ENCODE data around the gene LRRC3C.
A peak's percentile ranks its signal among the peaks of the same experiment; 100 is the strongest.

The LRRC3C gene

GRCh38 chr17:39971076-39971603 lies 43.6 kb downstream of the LRRC3C start:
- no peak for TF ChIP-seq CTCF (conservative IDR thresholded peaks at IDR 0.05; ENCODE audit: low read length)
- DNase-seq (ENCODE audit: low read depth): no peak

GRCh38 chr17:39972271-39972670 lies 44.7 kb downstream of the LRRC3C start:
- DNase-seq (ENCODE audit: low read depth): peak; percentile 11
- TF ChIP-seq CTCF (conservative IDR thresholded peaks at IDR 0.05; ENCODE audit: low read length): no peak
- H3K4me3 ChIP-seq (ENCODE audit: low read length): no peak overlapping the region

More at GRCh38 chr17:39971076-39971603, 43.6 kb downstream of the LRRC3C start:
- no peak overlapping the region for H3K4me3 ChIP-seq (ENCODE audit: low read length)

DNA sequence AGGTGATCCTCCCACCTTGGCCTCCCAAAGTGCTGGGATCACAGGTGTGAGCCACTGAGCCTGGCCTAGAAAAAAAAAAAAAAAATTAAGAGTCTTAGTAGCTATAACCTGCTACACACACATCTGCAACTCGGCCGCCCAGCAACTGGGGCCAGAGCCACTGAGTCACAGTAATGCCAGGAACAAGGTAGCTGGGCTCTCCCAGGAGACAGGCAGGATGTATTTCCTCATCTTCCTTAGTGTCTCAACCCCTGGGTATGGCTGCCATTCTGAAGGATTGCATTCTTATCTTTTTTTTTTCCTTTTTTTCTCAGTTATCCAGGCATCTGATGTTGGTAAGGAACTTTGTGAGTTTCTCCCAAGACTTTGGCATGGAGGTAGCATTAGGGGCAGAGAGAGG lies 46.0 kb downstream of the LRRC3C start:
- DNase-seq (ENCODE audit: low read depth): peak; percentile 27
- H3K4me3 ChIP-seq (ENCODE audit: low read length): no peak overlapping the region
- no peak for TF ChIP-seq CTCF (conservative IDR thresholded peaks at IDR 0.05; ENCODE audit: low read length)

GRCh38 chr17:39974433-39974832 lies 46.9 kb downstream of the LRRC3C start:
- TF ChIP-seq CTCF (conservative IDR thresholded peaks at IDR 0.05; ENCODE audit: low read length): no peak
- H3K4me3 ChIP-seq (ENCODE audit: low read length): no peak overlapping the region
- no peak for DNase-seq (ENCODE audit: low read depth)

DNA sequence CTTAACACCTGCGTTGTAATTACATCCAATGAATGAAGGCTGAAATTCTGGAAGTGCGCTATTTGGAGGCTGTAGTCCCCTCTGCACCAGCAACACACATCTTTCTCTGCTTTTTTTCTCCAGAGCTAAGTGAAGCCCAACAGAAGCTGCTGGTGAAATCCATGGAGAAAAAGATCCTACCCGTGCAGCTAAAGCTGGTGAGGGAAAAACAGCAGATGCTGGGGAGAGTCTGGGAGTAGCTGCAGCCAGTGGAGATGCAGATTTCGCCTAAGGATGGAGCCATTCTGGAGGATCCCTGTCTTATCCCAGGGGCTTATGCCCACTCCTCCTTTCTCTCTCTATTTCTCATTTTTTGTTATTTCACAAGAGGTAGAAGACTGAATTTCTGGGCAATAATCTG lies 48.3 kb downstream of the LRRC3C start:
- DNase-seq (ENCODE audit: low read depth): no peak
- TF ChIP-seq CTCF (conservative IDR thresholded peaks at IDR 0.05; ENCODE audit: low read length): no peak

GRCh38 chr17:39979016-39979670 lies 51.6 kb downstream of the LRRC3C start:
- H3K4me3 ChIP-seq (ENCODE audit: low read length): no peak overlapping the region
- peak; percentile 84 for DNase-seq (ENCODE audit: low read depth)
- TF ChIP-seq CTCF (conservative IDR thresholded peaks at IDR 0.05; ENCODE audit: low read length): no peak

More for the DNA sequence above, 48.3 kb downstream of the LRRC3C start:
- H3K4me3 ChIP-seq (ENCODE audit: low read length): no peak overlapping the region

- peak overlapping the region; percentile 76 for H3K4me3 ChIP-seq (ENCODE audit: low read length)
- TF ChIP-seq CTCF (conservative IDR thresholded peaks at IDR 0.05; ENCODE audit: low read length): peak; percentile 31
- no peak for DNase-seq (ENCODE audit: low read depth)
These were observed 52.4 kb downstream of the LRRC3C start for GRCh38 chr17:39979893-39980350.
